ENCODE data around the gene ADCY1.

DNA sequence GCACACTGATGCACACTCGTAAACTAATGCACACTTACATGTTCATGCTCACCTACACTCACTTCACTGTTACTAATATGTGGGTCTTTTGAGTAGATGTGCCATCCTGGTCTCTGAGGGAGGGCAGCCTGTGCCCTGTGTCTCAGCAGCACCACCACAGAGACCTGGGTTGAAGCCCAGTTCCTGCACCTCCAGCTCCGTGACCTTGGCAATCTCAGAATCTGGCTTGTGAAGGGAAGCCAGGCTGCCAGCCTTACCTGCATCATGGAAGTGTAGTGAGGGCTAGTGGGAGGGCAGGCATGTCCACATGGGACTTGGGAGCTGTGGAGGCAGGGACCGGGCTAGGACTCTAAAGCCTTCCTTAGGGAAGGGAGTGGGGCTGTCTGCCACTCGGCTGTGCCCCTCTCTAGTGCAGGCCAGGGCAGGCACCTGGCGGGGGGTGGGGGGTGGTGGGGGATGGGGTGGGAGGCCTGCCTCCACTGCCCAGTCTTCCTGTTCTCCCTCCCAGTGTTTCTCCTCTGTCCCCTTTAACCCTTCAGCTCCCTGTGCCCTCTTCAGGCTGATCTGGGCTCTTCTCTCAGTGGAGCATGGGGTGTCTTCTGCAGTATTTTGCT is 8.1 kb downstream of the ADCY1 start:
- TF ChIP-seq, protein P1, sequence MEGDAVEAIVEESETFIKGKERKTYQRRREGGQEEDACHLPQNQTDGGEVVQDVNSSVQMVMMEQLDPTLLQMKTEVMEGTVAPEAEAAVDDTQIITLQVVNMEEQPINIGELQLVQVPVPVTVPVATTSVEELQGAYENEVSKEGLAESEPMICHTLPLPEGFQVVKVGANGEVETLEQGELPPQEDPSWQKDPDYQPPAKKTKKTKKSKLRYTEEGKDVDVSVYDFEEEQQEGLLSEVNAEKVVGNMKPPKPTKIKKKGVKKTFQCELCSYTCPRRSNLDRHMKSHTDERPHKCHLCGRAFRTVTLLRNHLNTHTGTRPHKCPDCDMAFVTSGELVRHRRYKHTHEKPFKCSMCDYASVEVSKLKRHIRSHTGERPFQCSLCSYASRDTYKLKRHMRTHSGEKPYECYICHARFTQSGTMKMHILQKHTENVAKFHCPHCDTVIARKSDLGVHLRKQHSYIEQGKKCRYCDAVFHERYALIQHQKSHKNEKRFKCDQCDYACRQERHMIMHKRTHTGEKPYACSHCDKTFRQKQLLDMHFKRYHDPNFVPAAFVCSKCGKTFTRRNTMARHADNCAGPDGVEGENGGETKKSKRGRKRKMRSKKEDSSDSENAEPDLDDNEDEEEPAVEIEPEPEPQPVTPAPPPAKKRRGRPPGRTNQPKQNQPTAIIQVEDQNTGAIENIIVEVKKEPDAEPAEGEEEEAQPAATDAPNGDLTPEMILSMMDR (IDR thresholded peaks at IDR 0.05; ENCODE audit: insufficient read depth, low read length, poor library complexity, severe bottlenecking): no peak
- no peak for TF ChIP-seq EZH2phosphoT487 (conservative IDR thresholded peaks at IDR 0.05; ENCODE audit: low read length)

All from SU-DHL-6 (cell line).